NCI-H748 treated with DMSO at 0.1 percent for 48 hours (cell line): ENCODE measurements around the gene CRB1.
A peak's percentile ranks its signal among the peaks of the same experiment; 100 is the strongest.
"Not testable (repeated sequence)": the region's sequence is repeated elsewhere in the genome, so short reads cannot be mapped to it uniquely, and the experiment has no call there.

Experiments used
- DNase-seq: peaks from one replicate; lab custom pipeline; 2025; lab: John Stamatoyannopoulos, UW

CRB1 gene

DNA sequence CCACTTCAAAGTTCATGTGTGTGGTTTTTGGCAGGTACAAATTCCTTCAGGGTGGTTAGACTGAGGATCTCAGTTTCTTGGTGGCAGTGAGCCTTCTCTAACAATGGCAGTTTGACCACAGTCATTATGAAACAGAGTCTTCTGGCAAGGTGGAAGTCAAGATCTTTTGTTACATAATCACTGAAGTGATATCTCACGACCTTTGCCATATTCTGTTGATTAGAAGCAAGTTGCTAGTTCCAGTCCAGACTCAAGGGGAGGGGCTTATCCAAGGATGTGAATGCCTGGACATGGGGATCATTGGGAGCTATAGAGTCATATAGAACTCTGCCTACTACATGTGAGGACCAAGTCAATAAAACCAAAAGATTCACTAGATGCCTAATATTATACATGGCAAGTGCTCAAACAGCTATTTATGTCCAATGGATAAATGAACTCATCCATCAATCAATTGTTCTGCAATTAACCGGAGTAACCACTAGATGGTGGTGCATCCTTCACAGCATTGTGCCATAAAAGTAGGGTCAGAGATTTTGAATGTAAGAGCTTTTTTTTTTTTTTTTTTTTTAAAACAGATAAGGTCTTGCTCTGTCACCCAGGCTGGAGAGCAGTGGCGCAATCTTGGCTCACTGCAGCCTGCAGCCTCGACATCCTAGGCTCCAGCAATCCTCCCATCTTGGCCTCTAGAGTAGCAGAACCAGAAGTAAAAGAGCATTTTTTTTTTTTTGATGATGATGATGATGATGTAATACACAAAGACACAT, 131.9 kb downstream of the CRB1 start:
- DNase-seq, result peak; percentile 34

- no peak for DNase-seq
Observed at GRCh38 chr1:197400522-197400902, 132.5 kb downstream of the CRB1 start.

- no peak for DNase-seq
Observed at GRCh38 chr1:197402189-197402588, 134.1 kb downstream of the CRB1 start.

- not testable (repeated sequence) for DNase-seq
Observed at GRCh38 chr1:197404774-197405173, 136.7 kb downstream of the CRB1 start.

DNA sequence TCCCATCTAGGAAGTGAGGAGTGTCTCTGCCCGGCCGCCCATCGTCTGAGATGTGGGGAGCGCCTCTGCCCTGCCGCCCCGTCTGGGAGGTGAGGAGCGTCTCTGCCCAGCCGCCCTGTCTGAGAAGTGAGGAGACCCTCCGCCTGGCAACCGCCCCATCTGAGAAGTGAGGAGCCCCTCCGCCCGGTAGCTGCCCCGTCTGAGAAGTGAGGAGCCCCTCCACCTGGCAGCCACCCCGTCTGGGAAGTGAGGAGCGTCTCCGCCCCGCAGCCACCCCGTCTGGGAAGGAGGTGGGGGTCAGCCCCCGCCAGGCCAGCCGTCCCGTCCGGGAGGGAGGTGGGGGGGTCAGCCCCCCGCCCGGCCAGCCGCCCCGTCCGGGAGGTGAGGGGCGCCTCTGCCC, 137.6 kb downstream of the CRB1 start:
- not testable (repeated sequence) for DNase-seq

DNA sequence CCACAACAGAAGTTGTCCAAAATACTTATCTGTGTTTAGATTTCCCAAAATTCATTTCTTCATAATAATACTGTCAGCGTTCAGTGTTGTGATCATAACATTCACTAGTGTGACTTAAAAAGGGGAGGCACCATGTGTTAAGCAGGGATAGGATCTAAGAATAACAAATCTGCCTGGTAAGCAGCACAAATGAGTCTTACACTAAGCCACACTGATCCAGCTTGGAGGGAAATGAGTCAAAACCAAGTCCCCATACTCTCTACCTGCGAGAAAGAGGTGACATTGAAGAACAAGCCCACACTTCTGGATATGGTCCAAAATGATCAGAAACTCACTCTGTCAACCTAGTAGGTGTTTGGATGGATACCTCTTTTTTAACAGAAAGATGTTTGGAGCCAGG, 145.5 kb downstream of the CRB1 start:
- DNase-seq, result no peak

- DNase-seq, result no peak
Observed at GRCh38 chr1:197415221-197415620, 147.2 kb downstream of the CRB1 start.

DNA sequence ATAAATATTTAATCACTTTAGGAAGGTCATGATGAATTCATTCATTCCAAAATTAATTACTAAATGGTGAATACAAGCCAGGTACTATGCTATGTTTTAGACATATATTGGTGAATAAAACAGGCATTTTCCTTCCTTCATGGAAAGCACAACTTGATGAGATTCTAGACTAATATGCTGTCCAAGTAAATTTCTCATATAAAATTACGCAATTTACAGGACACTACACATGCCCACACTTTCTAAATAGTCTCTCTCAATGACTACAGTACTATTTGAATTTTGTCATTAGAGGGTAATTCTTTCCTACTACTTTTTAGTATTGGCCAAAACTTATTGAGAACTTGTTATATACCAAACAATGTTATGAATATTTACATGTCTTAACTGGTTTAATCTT, 150.6 kb downstream of the CRB1 start:
- no peak for DNase-seq

DNA sequence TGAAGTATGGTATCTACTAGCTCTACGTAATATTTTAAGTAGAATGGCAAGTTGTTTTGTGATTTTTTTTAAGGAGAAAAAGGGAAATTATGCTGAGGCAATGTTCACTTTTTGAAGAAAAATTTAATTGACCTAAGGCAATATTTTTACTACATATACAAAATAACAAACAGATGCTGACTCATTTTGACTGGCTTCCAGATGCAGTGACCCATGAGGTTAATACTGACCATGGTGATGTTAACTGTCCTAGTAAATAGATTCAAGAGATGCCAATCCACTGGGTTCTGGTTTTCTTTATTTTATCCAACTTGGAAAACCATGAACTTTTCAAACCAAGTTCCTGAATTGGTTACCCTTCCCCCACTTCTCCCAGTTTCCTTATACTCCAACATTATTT, 154.9 kb downstream of the CRB1 start:
- no peak for DNase-seq

DNA sequence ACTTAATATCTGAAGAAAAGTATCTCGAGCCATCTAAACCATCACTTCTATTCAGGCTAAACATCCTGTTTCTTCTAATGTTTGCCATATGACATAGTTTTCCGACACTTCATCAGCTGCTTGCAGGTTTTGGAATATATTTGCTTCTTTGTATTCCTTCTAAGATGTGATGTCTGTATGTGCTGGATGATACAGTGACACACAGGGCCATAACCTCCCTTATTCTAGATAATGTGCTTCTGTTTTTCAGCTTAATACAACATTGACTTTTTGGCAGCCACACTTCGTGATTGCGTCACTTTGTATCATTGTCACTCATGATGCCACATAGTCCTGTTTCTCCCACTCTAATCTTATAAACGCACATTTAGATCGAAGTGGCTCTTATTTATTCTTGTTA, 156.3 kb downstream of the CRB1 start:
- no peak for DNase-seq

DNA sequence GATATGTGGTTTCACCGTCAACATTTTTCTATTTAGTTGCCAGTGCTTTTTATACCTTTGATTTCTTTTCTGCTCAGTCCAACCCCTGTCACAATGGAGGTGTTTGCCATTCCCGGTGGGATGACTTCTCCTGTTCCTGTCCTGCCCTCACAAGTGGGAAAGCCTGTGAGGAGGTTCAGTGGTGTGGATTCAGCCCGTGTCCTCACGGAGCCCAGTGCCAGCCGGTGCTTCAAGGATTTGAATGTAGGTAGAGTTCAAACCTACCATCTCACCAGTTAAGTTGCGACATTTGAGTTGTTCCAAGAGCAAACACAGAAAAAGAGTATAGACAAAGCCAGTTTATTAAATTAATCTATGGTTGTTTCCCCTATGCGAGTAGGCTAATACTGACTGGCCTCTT, 161.3 kb downstream of the CRB1 start:
- DNase-seq, result no peak

- no peak for DNase-seq
Observed at GRCh38 chr1:197435224-197435623, 167.2 kb downstream of the CRB1 start.

DNA sequence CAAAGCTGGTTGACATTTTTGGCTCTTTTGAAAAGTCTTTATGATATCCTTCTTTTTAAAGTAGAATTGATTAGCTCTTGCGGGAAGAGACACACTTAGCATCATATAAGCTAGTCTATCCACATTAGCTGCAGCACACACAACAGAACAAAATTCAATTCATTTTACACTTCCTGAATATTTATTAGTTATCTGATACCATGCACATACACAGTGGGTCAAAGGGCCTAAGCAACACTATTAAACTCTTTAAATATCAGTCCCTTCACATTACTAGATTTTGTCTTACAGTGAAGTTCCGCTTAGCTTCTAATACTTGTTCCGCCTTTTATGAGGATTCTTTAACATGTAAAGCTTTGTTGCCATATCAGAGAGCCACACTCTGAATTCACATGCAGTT, 169.5 kb downstream of the CRB1 start:
- no peak for DNase-seq

- DNase-seq, result no peak
Observed at GRCh38 chr1:197438010-197438790, 170.1 kb downstream of the CRB1 start.

DNA sequence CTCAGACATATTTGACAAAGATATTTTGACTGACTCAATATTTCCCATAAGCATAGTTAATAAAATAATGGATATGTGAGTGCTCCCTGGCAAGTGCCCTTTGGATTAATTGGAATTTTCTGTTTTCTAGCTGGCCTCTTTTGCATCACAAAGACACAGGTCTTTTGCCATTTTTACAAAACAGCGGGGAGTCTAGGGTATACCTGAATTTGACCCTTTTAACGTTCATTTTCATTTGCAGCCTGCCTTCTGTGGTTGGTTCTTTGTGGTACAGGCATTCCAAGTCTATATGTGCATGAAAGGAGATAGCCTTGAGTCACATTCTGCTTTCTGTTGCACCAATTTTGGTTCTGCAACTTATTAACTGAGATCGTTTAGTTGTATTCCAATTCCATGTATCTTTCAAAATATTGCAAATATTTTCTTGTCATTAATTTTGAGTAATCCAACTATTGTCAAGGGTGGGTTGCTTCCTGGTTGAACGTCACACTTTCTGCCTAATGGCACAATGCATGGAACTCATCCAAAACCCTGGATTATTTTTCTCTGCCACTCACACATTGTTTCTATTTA, 171.7 kb downstream of the CRB1 start:
- DNase-seq, result no peak

GRCh38 chr1:197440715-197441114, 172.7 kb downstream of the CRB1 start:
- DNase-seq, result no peak

DNA sequence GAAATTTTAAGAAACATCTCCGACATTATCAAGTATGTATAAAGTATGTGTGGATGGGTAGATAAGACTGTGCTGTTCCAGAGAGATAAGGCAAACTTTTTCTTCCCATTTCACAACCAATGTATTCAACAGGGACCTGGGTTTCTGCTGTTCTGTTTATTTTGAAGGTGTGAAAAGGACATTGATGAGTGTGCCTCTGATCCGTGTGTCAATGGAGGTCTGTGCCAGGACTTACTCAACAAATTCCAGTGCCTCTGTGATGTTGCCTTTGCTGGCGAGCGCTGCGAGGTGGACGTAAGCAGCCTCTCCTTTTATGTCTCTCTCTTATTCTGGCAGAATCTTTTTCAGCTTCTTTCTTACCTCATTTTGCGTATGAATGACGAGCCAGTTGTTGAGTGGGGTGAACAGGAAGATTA, 174.0 kb downstream of the CRB1 start:
- no peak for DNase-seq

GRCh38 chr1:197444755-197445154, 176.7 kb downstream of the CRB1 start:
- no peak for DNase-seq

GRCh38 chr1:197448121-197448779, 180.2 kb downstream of the CRB1 start:
- DNase-seq, result no peak

- no peak for DNase-seq
Observed at GRCh38 chr1:197451381-197451780, 183.3 kb downstream of the CRB1 start.

GRCh38 chr1:197453376-197454058, 185.5 kb downstream of the CRB1 start:
- no peak for DNase-seq

DNA sequence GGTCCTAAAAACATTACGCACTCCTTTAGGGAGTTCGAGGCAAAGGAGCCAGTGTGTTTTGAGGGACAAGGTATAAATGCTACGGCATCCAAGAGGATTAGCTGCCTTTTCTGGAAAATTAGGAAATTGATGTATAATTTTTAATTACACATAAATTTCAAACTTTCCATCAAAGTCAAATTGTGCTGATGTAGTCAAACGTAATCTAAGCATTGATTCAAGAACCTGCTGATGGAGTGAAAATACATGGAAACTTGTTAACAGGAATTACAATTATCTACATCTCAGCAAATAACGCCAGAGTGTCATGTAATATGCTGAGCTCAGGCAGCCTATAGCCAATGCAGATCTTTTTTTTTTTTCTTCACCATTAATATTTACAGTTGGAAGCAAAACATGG, 194.5 kb downstream of the CRB1 start:
- no peak for DNase-seq
